T-helper 2 cell treated with Interferon-gamma antibody and Interleukin-4, amounts not matched to agents 5 μg/mL and 100 μg/mL, for 36 hours (primary cell): ENCODE results near the gene CABS1.

Source experiments
- DNase-seq: peaks from one replicate; pipeline ENCODE4 v3.0.0; 2021; ENCODE audit warnings: low spot score
- H3K27ac Mint-ChIP-seq: one replicate; pipeline ENCODE4 v1.8.0; 2021; ENCODE audit warnings: mild to moderate bottlenecking, mixed read lengths
- H3K27me3 Mint-ChIP-seq: one replicate; pipeline ENCODE4 v1.8.0; 2021; ENCODE audit warnings: low read depth, mixed read lengths
- H3K36me3 Mint-ChIP-seq: one replicate; pipeline ENCODE4 v1.8.0; 2021; ENCODE audit warnings: low read depth, mixed read lengths
- H3K4me1 Mint-ChIP-seq: one replicate; pipeline ENCODE4 v1.8.0; 2021; ENCODE audit warnings: low read depth, mixed read lengths
- H3K4me3 Mint-ChIP-seq: one replicate; pipeline ENCODE4 v1.8.0; 2022; ENCODE audit warnings: mild to moderate bottlenecking, moderate library complexity, mixed read lengths
- H3K9me3 Mint-ChIP-seq: one replicate; pipeline ENCODE4 v1.8.0; 2021; ENCODE audit warnings: mixed read lengths

The CABS1 gene

DNA sequence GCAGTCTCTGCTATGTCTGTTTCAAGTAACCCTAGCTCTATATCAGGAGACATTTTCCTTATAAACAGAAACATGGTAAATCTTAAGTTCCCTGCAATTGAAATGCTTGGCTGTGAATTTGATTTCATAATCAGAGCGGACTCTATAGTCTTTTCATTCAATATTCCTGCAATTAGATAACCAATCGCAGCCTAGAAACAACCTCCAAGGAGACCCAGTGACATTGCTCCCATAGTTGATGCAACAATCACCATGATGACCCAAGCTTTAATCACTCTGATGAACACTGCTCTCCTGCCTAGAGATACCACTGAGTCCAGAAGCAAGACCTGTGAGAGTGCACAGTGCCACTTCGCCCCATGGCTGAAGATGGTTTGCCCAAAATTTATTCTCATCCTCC, at the start of gene CABS1:
TSS of gene CABS1 (plus strand) at position 301 of the 400 bp plus-strand sequence. CDS start at position 360, 59 bp downstream.
- DNase-seq = no peak
- H3K27ac Mint-ChIP-seq = no peak within 1 kb of the TSS
- H3K27me3 Mint-ChIP-seq = no peaks in the 10 kb centered on the region
- H3K36me3 Mint-ChIP-seq = no peaks in the 10 kb centered on the region
- H3K9me3 Mint-ChIP-seq = no peaks in the 10 kb centered on the region
- no peak within 1 kb of the TSS for H3K4me3 Mint-ChIP-seq
- H3K4me1 Mint-ChIP-seq = no peaks in the 10 kb centered on the region

DNA sequence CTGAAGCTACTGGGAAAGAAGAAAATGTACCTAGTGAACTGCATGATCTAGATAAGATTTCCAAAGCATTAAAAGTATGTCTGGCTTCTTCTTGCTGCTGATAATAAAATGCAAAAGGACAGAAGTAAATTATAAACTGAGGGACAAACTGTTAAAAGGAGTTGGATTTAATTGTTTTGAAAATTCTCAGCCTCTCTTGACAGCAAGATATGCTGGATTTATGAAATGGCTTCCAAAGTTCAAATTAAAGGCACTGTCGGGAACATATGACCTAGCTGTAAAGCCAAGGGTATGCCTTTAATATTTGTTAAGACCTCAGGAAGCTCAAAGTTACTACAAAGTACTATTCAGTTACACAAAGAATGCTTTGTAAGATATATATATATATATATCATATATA, 46.1 kb upstream of the CABS1 start:
- Mint-ChIP-seq H3K27me3 (no peaks in the 10 kb centered on the region), H3K9me3 (no peaks in the 10 kb centered on the region), H3K36me3 (no peaks in the 10 kb centered on the region), H3K27ac (no peak overlapping the region), H3K4me1 (no peaks in the 10 kb centered on the region), H3K4me3 (no peak overlapping the region)
- DNase-seq = no peak

GRCh38 chr4:70291341-70291740, 43.4 kb upstream of the CABS1 start:
- no peaks in the 10 kb centered on the region for H3K27me3 Mint-ChIP-seq
- no peaks in the 10 kb centered on the region for H3K36me3 Mint-ChIP-seq
- H3K9me3 Mint-ChIP-seq = no peaks in the 10 kb centered on the region
- H3K27ac Mint-ChIP-seq = no peak overlapping the region
- no peak for DNase-seq
- H3K4me1 Mint-ChIP-seq = no peaks in the 10 kb centered on the region
- H3K4me3 Mint-ChIP-seq = no peak overlapping the region

DNA sequence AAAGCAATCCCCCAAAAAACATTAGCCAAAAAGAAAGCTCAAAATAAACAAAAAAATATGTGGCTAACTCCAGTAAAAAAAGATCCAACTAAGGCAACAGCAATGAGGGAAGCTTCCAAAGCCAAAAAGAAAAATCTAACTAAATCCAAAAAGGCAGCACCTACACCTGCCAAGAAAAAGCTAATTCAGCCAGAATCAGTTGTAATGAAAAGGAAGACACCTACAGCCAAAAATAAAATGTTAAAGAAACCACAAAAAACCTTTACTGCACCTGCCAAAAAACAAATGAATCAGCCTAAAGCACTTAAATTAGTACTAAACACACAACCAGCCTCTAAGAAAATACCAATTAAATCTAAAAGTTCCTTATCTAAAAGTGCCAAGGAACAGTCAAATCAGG, 37.2 kb upstream of the CABS1 start:
- Mint-ChIP-seq H3K27ac (no peak overlapping the region), H3K4me3 (no peak overlapping the region), H3K9me3 (no peaks in the 10 kb centered on the region), H3K27me3 (no peaks in the 10 kb centered on the region), H3K36me3 (no peaks in the 10 kb centered on the region), H3K4me1 (no peaks in the 10 kb centered on the region)
- no peak for DNase-seq

DNA sequence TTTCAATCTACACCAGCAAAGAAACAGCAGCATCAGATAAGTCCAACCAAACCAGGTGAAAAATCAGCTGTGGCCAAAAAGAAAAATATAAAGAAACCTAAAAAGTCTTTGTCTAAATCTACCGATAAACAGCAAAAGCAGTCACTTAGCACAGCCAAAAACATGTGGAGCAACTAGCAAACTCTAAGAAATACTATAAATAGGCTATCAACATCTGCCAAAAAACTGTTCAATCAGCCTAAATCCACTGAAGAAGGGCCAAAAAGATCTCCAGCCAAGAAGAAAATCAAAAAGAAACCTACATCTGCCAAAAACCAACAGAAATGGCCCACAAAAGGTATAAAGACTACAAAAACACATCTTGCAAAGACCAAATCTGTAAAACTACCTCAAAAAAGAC, 36.7 kb upstream of the CABS1 start:
- Mint-ChIP-seq H3K4me1 (no peaks in the 10 kb centered on the region), H3K36me3 (no peaks in the 10 kb centered on the region), H3K9me3 (no peaks in the 10 kb centered on the region), H3K27ac (no peak overlapping the region), H3K4me3 (no peak overlapping the region), H3K27me3 (no peaks in the 10 kb centered on the region)
- DNase-seq = no peak

GRCh38 chr4:70299643-70300042, 35.1 kb upstream of the CABS1 start:
- no peak for DNase-seq
- Mint-ChIP-seq H3K4me1 (no peaks in the 10 kb centered on the region), H3K36me3 (no peaks in the 10 kb centered on the region), H3K4me3 (no peak overlapping the region), H3K27me3 (no peaks in the 10 kb centered on the region), H3K27ac (no peak overlapping the region), H3K9me3 (no peaks in the 10 kb centered on the region)

GRCh38 chr4:70300215-70300614, 34.6 kb upstream of the CABS1 start:
- no peaks in the 10 kb centered on the region for H3K4me1 Mint-ChIP-seq
- H3K4me3 Mint-ChIP-seq = no peak overlapping the region
- no peak for DNase-seq
- no peak overlapping the region for H3K27ac Mint-ChIP-seq
- no peaks in the 10 kb centered on the region for H3K27me3 Mint-ChIP-seq
- no peaks in the 10 kb centered on the region for H3K36me3 Mint-ChIP-seq
- H3K9me3 Mint-ChIP-seq = no peaks in the 10 kb centered on the region

DNA sequence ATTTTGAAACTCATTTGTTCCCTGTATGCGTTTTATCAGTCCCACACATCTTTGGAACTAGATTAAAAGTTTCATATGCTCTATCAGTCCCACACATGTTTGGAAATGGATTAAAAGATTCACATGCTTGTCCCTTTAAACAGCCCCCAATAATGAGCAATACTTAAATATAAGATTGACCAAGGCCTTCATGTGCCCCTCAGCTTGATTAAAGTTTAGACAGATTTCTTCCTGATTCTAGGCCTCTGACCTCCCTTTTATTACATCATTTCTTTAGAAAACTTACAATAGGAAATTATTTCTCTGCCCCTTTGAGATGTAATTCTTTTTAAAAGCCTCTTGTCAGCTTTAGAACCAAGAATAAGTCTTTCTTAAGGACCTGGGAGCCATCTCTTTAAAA, 31.7 kb upstream of the CABS1 start:
- H3K4me3 Mint-ChIP-seq = no peak overlapping the region
- H3K27ac Mint-ChIP-seq = no peak overlapping the region
- H3K27me3 Mint-ChIP-seq = no peaks in the 10 kb centered on the region
- DNase-seq = no peak
- no peaks in the 10 kb centered on the region for H3K4me1 Mint-ChIP-seq
- no peaks in the 10 kb centered on the region for H3K36me3 Mint-ChIP-seq
- H3K9me3 Mint-ChIP-seq = no peaks in the 10 kb centered on the region

GRCh38 chr4:70305601-70306000, 29.2 kb upstream of the CABS1 start:
- no peak for DNase-seq
- H3K9me3 Mint-ChIP-seq = no peaks in the 10 kb centered on the region
- no peak overlapping the region for H3K4me3 Mint-ChIP-seq
- H3K27ac Mint-ChIP-seq = no peak overlapping the region
- H3K4me1 Mint-ChIP-seq = no peaks in the 10 kb centered on the region
- no peaks in the 10 kb centered on the region for H3K36me3 Mint-ChIP-seq
- H3K27me3 Mint-ChIP-seq = no peaks in the 10 kb centered on the region

- H3K4me3 Mint-ChIP-seq = no peak overlapping the region
- no peaks in the 10 kb centered on the region for H3K4me1 Mint-ChIP-seq
- DNase-seq = no peak
- H3K27ac Mint-ChIP-seq = no peak overlapping the region
- no peaks in the 10 kb centered on the region for H3K27me3 Mint-ChIP-seq
- no peaks in the 10 kb centered on the region for H3K36me3 Mint-ChIP-seq
- H3K9me3 Mint-ChIP-seq = no peaks in the 10 kb centered on the region
These were observed 28.7 kb upstream of the CABS1 start for GRCh38 chr4:70306076-70306475.

DNA sequence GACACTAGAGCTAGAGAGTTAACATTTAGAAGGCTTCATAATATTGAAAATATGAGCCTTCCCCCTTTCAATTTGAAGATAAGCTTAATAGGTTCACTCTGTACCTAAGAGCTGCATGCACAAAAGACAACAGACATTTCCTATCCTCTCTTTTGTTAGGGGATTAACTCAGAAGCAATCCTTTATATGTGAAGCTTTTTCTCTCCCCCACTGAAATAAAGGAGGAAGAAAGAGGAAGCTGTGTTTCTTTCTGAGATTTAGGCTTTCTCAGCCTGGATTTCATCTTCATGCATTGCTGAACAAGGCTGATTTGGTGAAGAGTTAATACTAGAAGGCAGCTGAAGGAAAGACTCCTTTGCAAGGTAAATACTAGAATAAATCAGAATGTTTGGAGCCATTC, 21.0 kb upstream of the CABS1 start:
- H3K36me3 Mint-ChIP-seq = no peaks in the 10 kb centered on the region
- no peak overlapping the region for H3K27ac Mint-ChIP-seq
- no peaks in the 10 kb centered on the region for H3K4me1 Mint-ChIP-seq

GRCh38 chr4:70315928-70316327, 18.9 kb upstream of the CABS1 start:
- Mint-ChIP-seq H3K9me3 (no peaks in the 10 kb centered on the region), H3K4me3 (no peak overlapping the region), H3K4me1 (no peaks in the 10 kb centered on the region), H3K36me3 (no peaks in the 10 kb centered on the region), H3K27ac (no peak overlapping the region), H3K27me3 (no peaks in the 10 kb centered on the region)
- DNase-seq = no peak

More for the DNA sequence above, 21.0 kb upstream of the CABS1 start:
- Mint-ChIP-seq H3K9me3 (no peaks in the 10 kb centered on the region), H3K4me3 (no peak overlapping the region), H3K27me3 (no peaks in the 10 kb centered on the region)
- no peak for DNase-seq

DNA sequence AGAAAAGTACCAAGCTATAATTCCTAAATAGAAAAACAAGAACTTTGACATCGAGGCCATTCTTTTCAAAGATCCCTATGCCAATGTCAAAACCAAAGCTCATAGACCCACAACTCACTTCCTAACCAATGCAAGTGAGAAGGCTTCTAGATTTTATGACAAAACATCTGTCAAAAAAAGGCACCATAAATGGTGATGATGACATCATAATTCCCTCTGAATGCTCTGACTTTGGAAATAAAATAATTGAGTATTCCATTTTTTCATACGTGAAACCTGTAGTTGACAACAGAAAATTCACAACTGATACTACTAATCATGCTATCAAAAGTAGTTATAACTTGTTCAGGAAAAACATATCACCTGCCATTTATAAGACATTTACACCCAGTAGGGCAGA, 8.7 kb upstream of the CABS1 start:
- Mint-ChIP-seq H3K27me3 (no peaks in the 10 kb centered on the region), H3K4me1 (no peaks in the 10 kb centered on the region), H3K27ac (no peak overlapping the region), H3K4me3 (no peak overlapping the region), H3K36me3 (no peaks in the 10 kb centered on the region), H3K9me3 (no peaks in the 10 kb centered on the region)
- no peak for DNase-seq

- no peak for DNase-seq
- H3K4me1 Mint-ChIP-seq = no peaks in the 10 kb centered on the region
- no peak overlapping the region for H3K27ac Mint-ChIP-seq
- no peaks in the 10 kb centered on the region for H3K9me3 Mint-ChIP-seq
- no peak overlapping the region for H3K4me3 Mint-ChIP-seq
- no peaks in the 10 kb centered on the region for H3K36me3 Mint-ChIP-seq
- no peaks in the 10 kb centered on the region for H3K27me3 Mint-ChIP-seq
These were observed 1.3 kb downstream of the CABS1 start for GRCh38 chr4:70336043-70336442.

- H3K9me3 Mint-ChIP-seq = no peaks in the 10 kb centered on the region
- no peak for DNase-seq
- H3K4me1 Mint-ChIP-seq = no peaks in the 10 kb centered on the region
- no peak overlapping the region for H3K27ac Mint-ChIP-seq
- no peak overlapping the region for H3K4me3 Mint-ChIP-seq
- no peaks in the 10 kb centered on the region for H3K27me3 Mint-ChIP-seq
- H3K36me3 Mint-ChIP-seq = no peaks in the 10 kb centered on the region
These were observed 3.2 kb downstream of the CABS1 start for GRCh38 chr4:70337886-70338420.
